Colonic mucosa (tissue), 4 donors: ENCODE measurements around the gene NAPA. TPM values are rescaled to one million over a fixed set of nuclear protein-coding genes. Genes with fewer than 3 reads are reported as not detected.

ENCODE experiments used
- DNase-seq: peaks from one replicate; pipeline ENCODE4 v3.0.0-alpha.2; 2020
- H3K27ac ChIP-seq: fragments of 200-600 bp; one replicate; pipeline ENCODE4 v1.8.0; 2021
- H3K27me3 ChIP-seq: fragments of 200-600 bp; one replicate; pipeline ENCODE4 v1.8.0; 2021
- H3K36me3 ChIP-seq: fragments of 200-600 bp; one replicate; pipeline ENCODE4 v1.8.0; 2021
- H3K4me1 ChIP-seq: fragments of 200-600 bp; one replicate; pipeline ENCODE4 v1.8.0; 2021; ENCODE audit warnings: mild to moderate bottlenecking
- H3K4me3 ChIP-seq: fragments of 200-600 bp; one replicate; pipeline ENCODE4 v1.8.0; 2021
- H3K9ac ChIP-seq, 2 donors: one replicate each; pipeline ENCODE4 v1.7.0; 2013; ENCODE audit warnings: control low read depth in 2 of 2, low read depth in 2 of 2, low read length in 2 of 2
- H3K9me3 ChIP-seq: fragments of 200-600 bp; one replicate; pipeline ENCODE4 v1.8.0; 2021
- intact Hi-C: fragments of 100-400 bp; cut with DNase I; formaldehyde crosslinking; loops from one replicate; pipeline ENCODE4 v1.14.1; 2022
- total RNA-seq, 2 donors: library from RNA; stranded (reverse); fragmentation: NEBNext Ultra II Directional in 1 of 2; extraction: Animal tissue kit (Norgen Biotek cat#: 25700) in 1 of 2; gene quantifications; one replicate each; pipeline ENCODE4 v1.2.1, GENCODE V29; 2021
- TF ChIP-seq, protein P1 (sequence below): fragments of 200-600 bp; IDR thresholded peaks from one replicate; pipeline ENCODE4 v1.8.0; 2022; ENCODE audit warnings: antibody characterized with exemption, mild to moderate bottlenecking
- donor health status: healthy.
- donor health status: DM: no; HTN: no; CAD: no.
- donor health status: DM: no; HTN: no; CAD: no.

The NAPA gene
- total RNA-seq, 2 donors from 2014 or later = 111 to 115 TPM

DNA sequence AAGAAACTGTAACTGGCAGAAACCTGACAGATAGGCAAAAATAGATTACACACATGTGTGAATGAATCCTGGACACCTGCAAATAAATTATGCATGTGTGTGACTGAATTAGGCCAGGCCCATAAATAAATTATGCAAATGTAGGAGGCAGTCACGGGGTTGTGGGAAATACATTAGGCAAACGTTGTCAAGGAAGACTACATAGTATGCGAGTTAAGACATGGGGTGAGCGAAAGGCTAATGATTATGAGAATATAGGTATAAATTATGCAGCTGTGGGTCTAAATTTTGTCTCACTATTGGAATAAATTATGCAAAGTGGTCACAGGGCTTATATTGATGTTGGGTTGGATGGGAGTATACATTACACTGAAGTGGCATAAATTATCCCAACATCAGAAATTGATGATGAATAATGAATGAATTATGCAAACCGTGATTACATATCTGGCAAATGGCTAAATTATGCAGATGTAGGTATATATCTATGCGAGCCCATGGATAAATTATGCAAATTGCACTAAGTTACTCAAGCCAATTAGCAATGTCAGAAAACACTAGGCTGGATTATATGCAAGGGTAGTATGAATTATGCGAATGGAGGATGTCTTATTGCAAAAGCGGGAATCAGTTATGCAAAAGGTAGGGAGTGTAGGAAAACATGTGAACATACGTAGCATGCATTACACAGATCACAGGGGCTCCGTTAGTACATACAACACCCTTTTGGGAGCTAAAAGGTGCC is 50.0 kb downstream of the NAPA start:
- DNase-seq = no peak
- H3K9me3 ChIP-seq = no peaks in the 10 kb centered on the region
- TF ChIP-seq, protein P1, sequence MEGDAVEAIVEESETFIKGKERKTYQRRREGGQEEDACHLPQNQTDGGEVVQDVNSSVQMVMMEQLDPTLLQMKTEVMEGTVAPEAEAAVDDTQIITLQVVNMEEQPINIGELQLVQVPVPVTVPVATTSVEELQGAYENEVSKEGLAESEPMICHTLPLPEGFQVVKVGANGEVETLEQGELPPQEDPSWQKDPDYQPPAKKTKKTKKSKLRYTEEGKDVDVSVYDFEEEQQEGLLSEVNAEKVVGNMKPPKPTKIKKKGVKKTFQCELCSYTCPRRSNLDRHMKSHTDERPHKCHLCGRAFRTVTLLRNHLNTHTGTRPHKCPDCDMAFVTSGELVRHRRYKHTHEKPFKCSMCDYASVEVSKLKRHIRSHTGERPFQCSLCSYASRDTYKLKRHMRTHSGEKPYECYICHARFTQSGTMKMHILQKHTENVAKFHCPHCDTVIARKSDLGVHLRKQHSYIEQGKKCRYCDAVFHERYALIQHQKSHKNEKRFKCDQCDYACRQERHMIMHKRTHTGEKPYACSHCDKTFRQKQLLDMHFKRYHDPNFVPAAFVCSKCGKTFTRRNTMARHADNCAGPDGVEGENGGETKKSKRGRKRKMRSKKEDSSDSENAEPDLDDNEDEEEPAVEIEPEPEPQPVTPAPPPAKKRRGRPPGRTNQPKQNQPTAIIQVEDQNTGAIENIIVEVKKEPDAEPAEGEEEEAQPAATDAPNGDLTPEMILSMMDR = no peak
- no peak overlapping the region for H3K27ac ChIP-seq
- intact Hi-C loops = no loop called here
- H3K4me3 ChIP-seq = no peak overlapping the region
- no peaks in the 10 kb centered on the region for H3K4me1 ChIP-seq
- H3K36me3 ChIP-seq = no peaks in the 10 kb centered on the region
- H3K9ac ChIP-seq = no peak overlapping the region
- H3K27me3 ChIP-seq = peaks cover 7% of the 10 kb centered on the region

DNA sequence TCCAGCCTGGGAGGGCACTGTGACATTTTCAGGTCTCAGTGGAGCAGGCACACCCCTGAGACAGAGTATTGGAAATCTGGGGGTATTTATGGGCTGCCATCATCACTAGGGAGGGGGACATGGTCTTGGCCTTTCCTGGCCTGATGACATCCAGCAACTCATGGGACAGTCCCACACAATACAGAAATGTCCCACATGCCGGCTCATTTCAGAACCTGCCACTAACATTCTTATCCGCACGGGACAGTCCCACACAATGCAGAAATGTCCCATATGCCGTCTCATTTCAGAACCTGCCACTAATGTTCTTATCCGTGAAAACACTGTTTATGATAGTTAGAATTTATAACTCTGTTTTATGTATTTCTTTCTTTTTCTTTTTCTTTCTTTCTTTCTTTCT is 53.0 kb downstream of the NAPA start:
- DNase-seq = no peak
- TF ChIP-seq, protein P1 = no peak
- Histone ChIP-seq H3K27me3 (peaks cover 17% of the 10 kb centered on the region), H3K4me1 (no peaks in the 10 kb centered on the region), H3K9ac (no peak overlapping the region), H3K36me3 (no peaks in the 10 kb centered on the region), H3K9me3 (no peaks in the 10 kb centered on the region), H3K4me3 (no peak overlapping the region), H3K27ac (no peak overlapping the region)
- intact Hi-C loops = no loop called here

DNA sequence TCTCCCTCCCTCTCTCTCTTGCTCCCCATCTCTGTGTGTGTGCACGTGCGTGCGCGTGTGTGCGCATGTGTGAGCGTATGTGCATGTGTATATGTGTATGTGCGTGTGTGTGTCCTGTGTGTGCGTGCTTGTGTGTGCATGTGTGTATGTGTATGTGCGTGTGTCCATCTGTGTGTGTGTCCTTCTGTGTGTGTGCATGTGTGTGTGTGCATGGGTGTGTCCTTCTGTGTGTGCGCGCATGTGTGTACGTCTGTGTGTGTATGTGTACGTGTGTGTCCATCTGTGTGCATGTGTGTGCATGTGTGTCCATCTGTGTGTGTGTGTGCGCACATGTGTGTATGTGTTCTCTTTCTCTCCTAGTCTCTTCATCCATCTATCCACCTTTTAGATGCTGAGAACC is 55.4 kb downstream of the NAPA start:
- Histone ChIP-seq H3K9me3 (no peaks in the 10 kb centered on the region), H3K27me3 (peaks cover 30% of the 10 kb centered on the region), H3K4me3 (no peak overlapping the region), H3K9ac (no peak overlapping the region), H3K27ac (no peak overlapping the region), H3K4me1 (no peaks in the 10 kb centered on the region), H3K36me3 (no peaks in the 10 kb centered on the region)
- DNase-seq = no peak
- TF ChIP-seq, protein P1 = no peak
- intact Hi-C loops = no loop called here

DNA sequence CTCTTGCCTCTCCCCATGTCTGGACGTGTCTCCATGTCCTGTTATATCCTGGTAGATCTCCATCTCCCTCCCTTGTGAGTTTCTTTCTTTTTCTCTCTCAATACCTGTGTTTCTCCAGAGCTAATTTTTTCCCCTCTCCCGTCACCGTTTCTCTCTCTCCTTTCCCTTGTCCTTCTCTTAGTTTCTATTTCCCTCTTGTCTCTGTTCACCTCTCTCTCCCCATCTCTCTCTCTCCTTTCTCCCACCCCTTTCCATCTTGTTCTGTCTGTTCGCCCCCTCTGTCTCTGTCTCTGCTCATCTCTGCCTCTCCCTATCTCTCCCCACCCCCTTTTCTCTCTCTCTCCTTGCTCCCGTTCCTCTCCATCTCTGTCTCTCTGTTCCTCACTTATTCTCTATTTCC is 56.2 kb downstream of the NAPA start:
- H3K9ac ChIP-seq = no peak overlapping the region
- TF ChIP-seq, protein P1 = no peak
- H3K4me1 ChIP-seq = no peaks in the 10 kb centered on the region
- no peak overlapping the region for H3K4me3 ChIP-seq
- no peaks in the 10 kb centered on the region for H3K9me3 ChIP-seq
- H3K36me3 ChIP-seq = no peaks in the 10 kb centered on the region
- intact Hi-C loops = no loop called here
- H3K27ac ChIP-seq = no peak overlapping the region
- peaks cover 30% of the 10 kb centered on the region for H3K27me3 ChIP-seq
- no peak for DNase-seq

DNA sequence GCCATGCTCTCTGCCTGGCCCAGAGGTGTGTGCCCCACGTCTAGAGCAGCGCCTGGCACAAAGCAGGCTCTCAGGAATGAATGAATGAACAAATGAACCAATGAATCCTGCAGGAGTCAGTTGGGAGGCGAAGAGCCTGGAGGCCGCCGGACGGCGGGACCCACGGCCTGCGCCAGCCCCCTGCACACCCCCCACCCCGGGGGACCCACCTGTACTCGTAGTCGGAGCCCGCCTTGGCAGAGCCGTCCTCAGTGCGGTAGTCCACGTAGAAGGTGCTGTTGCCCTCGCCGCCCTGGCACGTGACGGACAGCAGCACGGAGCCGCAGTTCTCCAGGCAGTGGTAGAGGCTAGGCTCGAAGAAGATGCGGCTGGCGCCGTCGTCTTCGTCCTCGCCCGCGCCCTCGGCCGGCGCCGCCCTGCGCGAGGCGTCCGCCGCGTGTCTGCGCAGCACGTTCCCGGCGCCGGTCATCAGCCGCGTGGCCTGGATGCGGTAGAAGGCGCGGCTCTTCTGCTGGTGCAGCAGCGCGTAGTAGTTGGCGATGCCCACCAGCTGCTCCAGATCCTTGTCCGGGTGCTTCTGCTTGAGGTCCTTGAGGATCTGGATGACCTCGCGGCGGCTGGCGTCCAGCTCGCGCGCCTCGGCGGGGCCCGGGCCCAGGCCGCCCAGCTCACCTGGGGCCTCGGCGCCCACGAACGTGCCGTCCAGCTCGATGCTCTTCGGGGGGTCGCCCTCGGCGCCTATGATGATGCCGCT is 58.0 kb downstream of the NAPA start:
- Histone ChIP-seq H3K27me3 (peaks cover 30% of the 10 kb centered on the region), H3K4me3 (no peak overlapping the region), H3K36me3 (no peaks in the 10 kb centered on the region), H3K4me1 (no peaks in the 10 kb centered on the region), H3K27ac (no peak overlapping the region), H3K9me3 (no peaks in the 10 kb centered on the region), H3K9ac (no peak overlapping the region)
- intact Hi-C loops = no loop called here
- TF ChIP-seq, protein P1 = no peak
- DNase-seq = no peak
